BE2C (cell line): ENCODE data around the gene ANKRD13B. TPM values are rescaled to one million over a fixed set of nuclear protein-coding genes. Genes with fewer than 3 reads are reported as not detected.

Source experiments
- DNase-seq: peaks from one replicate; pipeline ENCODE4 v3.0.0-alpha.2; 2020
- H3K27me3 ChIP-seq: fragments of 250-450 bp; sonication (Bioruptor Pico); 2 replicates; pipeline ENCODE4 v1.5.1; 2020; ENCODE audit warnings: mild to moderate bottlenecking
- H3K36me3 ChIP-seq: fragments of 250-450 bp; sonication (Bioruptor Pico); 2 replicates; pipeline ENCODE4 v1.5.1; 2020; ENCODE audit warnings: mild to moderate bottlenecking
- H3K4me1 ChIP-seq: fragments of 250-450 bp; sonication (Bioruptor Pico); 2 replicates; pipeline ENCODE4 v1.5.1; 2020
- H3K4me3 ChIP-seq: 2 replicates; pipeline ENCODE4 v1.5.1; 2011; ENCODE audit warnings: low read depth, low read length
- H3K9me3 ChIP-seq: fragments of 250-450 bp; sonication (Bioruptor Pico); 2 replicates; pipeline ENCODE4 v1.5.1; 2020
- CTCF ChIP-seq: IDR thresholded peaks from 2 replicates; pipeline ENCODE4 v1.5.1; 2012; ENCODE audit warnings: mild to moderate bottlenecking, low read depth, low read length
- polyA plus RNA-seq: library from polyadenylated mRNA; unstranded; fragments of >200 nt; gene quantifications from one replicate; pipeline ENCODE4 v1.2.1, GENCODE V29; 2012; ENCODE audit warnings: low read depth, missing spikeins; ENCODE audit not compliant: insufficient read length, insufficient read depth

ANKRD13B gene
- 84.2 TPM for polyA plus RNA-seq

GRCh38 chr17:29592850-29593551 lies at the start of gene ANKRD13B:
Gene ANKRD13B (plus strand): TSS chr17:29593132. CDS start chr17:29593622, 490 bp downstream.
- H3K4me1 ChIP-seq = peaks cover 21% of the 10 kb centered on the region
- no peaks in the 10 kb centered on the region for H3K9me3 ChIP-seq
- no peaks in the 10 kb centered on the region for H3K27me3 ChIP-seq
- peak; percentile 56 for DNase-seq
- no peak for TF ChIP-seq CTCF
- H3K36me3 ChIP-seq = no peaks in the 10 kb centered on the region
- peak within 1 kb of the TSS; percentile 71 for H3K4me3 ChIP-seq

GRCh38 chr17:29544066-29544465 lies 48.9 kb upstream of the ANKRD13B start:
- no peak for DNase-seq
- H3K4me1 ChIP-seq = peaks cover 2% of the 10 kb centered on the region; the same call in 1 of the 2 replicates
- no peak overlapping the region for H3K4me3 ChIP-seq
- H3K27me3 ChIP-seq = no peaks in the 10 kb centered on the region
- TF ChIP-seq CTCF = no peak
- no peaks in the 10 kb centered on the region for H3K9me3 ChIP-seq
- H3K36me3 ChIP-seq = no peaks in the 10 kb centered on the region; the same call in none of the 2 replicates

- DNase-seq = no peak
- TF ChIP-seq CTCF = no peak
- no peaks in the 10 kb centered on the region; the same call in none of the 2 replicates for H3K36me3 ChIP-seq
Observed at GRCh38 chr17:29546085-29546484, 46.8 kb upstream of the ANKRD13B start.

GRCh38 chr17:29546830-29547229 lies 46.1 kb upstream of the ANKRD13B start:
- Histone ChIP-seq H3K9me3 (no peaks in the 10 kb centered on the region), H3K27me3 (no peaks in the 10 kb centered on the region), H3K36me3 (no peaks in the 10 kb centered on the region; the same call in none of the 2 replicates), H3K4me1 (peaks cover 3% of the 10 kb centered on the region; the same call in 1 of the 2 replicates), H3K4me3 (no peak overlapping the region)
- DNase-seq = no peak
- no peak for TF ChIP-seq CTCF

More at GRCh38 chr17:29546085-29546484, 46.8 kb upstream of the ANKRD13B start:
- no peaks in the 10 kb centered on the region for H3K27me3 ChIP-seq
- H3K4me1 ChIP-seq = peaks cover 3% of the 10 kb centered on the region; the same call in 1 of the 2 replicates
- H3K9me3 ChIP-seq = no peaks in the 10 kb centered on the region
- no peak overlapping the region for H3K4me3 ChIP-seq

- H3K4me3 ChIP-seq = no peak overlapping the region
- peak; percentile 42 for DNase-seq
- no peaks in the 10 kb centered on the region for H3K9me3 ChIP-seq
- no peaks in the 10 kb centered on the region for H3K36me3 ChIP-seq
- H3K27me3 ChIP-seq = no peaks in the 10 kb centered on the region
- TF ChIP-seq CTCF = no peak
- peaks cover 3% of the 10 kb centered on the region; the same call in 1 of the 2 replicates for H3K4me1 ChIP-seq
Observed at GRCh38 chr17:29549177-29549923, 43.6 kb upstream of the ANKRD13B start.

- Histone ChIP-seq H3K27me3 (no peaks in the 10 kb centered on the region), H3K4me3 (no peak overlapping the region), H3K36me3 (no peaks in the 10 kb centered on the region), H3K4me1 (no peaks in the 10 kb centered on the region), H3K9me3 (no peaks in the 10 kb centered on the region)
- DNase-seq = no peak
- TF ChIP-seq CTCF = no peak
Observed at GRCh38 chr17:29555840-29556239, 37.1 kb upstream of the ANKRD13B start.
